GM12872 (cell line): ENCODE data around the gene DLAT.

Experiments
- TF ChIP-seq, protein P1 (sequence below): IDR thresholded peaks from 3 replicates; pipeline ENCODE4 v1.5.1; 2011; ENCODE audit warnings: low read depth, mild to moderate bottlenecking, low read length, moderate library complexity; ENCODE audit not compliant: insufficient read depth

Gene DLAT

DNA sequence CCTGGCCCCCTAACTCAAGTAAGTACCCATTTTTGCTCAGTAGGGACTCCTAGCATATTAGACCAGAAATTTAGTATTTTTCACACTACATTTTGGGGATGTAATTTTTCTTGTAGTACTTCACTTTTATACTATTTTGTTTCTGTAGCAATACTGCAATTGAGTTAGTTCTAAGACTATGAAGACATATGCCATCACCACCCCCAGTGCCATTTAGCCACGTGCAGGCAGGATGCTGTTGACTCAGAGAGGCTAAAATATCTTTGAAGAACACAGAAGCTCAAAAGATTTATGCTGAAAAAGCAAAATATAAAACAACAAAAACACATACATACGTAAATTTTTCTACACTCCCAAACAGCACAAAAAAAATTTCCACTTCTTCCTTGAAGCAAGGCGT is 29.1 kb upstream of the DLAT start:
- TF ChIP-seq, protein P1, sequence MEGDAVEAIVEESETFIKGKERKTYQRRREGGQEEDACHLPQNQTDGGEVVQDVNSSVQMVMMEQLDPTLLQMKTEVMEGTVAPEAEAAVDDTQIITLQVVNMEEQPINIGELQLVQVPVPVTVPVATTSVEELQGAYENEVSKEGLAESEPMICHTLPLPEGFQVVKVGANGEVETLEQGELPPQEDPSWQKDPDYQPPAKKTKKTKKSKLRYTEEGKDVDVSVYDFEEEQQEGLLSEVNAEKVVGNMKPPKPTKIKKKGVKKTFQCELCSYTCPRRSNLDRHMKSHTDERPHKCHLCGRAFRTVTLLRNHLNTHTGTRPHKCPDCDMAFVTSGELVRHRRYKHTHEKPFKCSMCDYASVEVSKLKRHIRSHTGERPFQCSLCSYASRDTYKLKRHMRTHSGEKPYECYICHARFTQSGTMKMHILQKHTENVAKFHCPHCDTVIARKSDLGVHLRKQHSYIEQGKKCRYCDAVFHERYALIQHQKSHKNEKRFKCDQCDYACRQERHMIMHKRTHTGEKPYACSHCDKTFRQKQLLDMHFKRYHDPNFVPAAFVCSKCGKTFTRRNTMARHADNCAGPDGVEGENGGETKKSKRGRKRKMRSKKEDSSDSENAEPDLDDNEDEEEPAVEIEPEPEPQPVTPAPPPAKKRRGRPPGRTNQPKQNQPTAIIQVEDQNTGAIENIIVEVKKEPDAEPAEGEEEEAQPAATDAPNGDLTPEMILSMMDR = no peak

- TF ChIP-seq, protein P1 = 0 out of 3 replicates have a peak, but pooled peaks have one; percentile 23
Measured at GRCh38 chr11:111996669-111997068, 28.5 kb upstream of the DLAT start.

DNA sequence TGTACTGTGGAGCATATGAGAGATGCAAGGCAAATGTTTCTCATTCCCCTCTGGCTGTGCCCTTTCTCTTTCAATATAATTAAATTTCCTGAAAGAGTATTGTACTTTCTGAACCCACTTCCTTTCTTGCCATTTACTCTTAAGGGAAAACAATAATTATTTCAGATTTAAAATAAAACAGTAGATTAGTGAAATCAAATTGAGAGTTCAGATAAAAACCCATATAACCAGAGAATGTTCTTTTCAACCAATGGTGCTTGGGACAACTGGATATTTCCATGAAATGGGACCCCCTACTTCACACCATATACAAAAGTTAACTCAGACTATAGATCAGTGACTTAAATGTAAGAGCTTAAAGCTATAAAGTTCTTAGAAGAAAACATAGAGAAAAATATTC is 26.1 kb upstream of the DLAT start:
- TF ChIP-seq, protein P1 = no peak

GRCh38 chr11:112000703-112001102 is 24.5 kb upstream of the DLAT start:
- TF ChIP-seq, protein P1 = no peak

GRCh38 chr11:112002491-112003216 is 22.6 kb upstream of the DLAT start:
- TF ChIP-seq, protein P1 = no peak

- TF ChIP-seq, protein P1 = peak; percentile 93
Measured at GRCh38 chr11:112004389-112004788, 20.8 kb upstream of the DLAT start.

- TF ChIP-seq, protein P1 = no peak
Measured at GRCh38 chr11:112005422-112006094, 19.6 kb upstream of the DLAT start.
